Skeletal muscle tissue (tissue), 4 donors: ENCODE results near the gene FKRP. TPM values are rescaled to one million over a fixed set of nuclear protein-coding genes. Genes with fewer than 3 reads are reported as not detected.
A peak's percentile ranks its signal among the peaks of the same experiment; 100 is the strongest.
"Not testable (repeated sequence)": the region's sequence is repeated elsewhere in the genome, so short reads cannot be mapped to it uniquely, and the experiment has no call there.

Source experiments
- H3K27ac ChIP-seq: one replicate; pipeline ENCODE4 v1.7.0; 2013; ENCODE audit warnings: mild to moderate bottlenecking, low read depth, low read length, inconsistent platforms
- H3K27me3 ChIP-seq, 3 donors: one replicate each; pipeline ENCODE4 v1.7.0; 2013; ENCODE audit warnings: low read length in 3 of 3; ENCODE audit not compliant: control insufficient read depth in 3 of 3, insufficient read depth in 3 of 3
- H3K36me3 ChIP-seq, 3 donors: one replicate each; pipeline ENCODE4 v1.7.0; 2013; ENCODE audit warnings: low read length in 3 of 3; ENCODE audit not compliant: control insufficient read depth in 3 of 3, insufficient read depth in 3 of 3
- H3K4me1 ChIP-seq, 3 donors: one replicate each; pipeline ENCODE4 v1.7.0; 2013; ENCODE audit warnings: low read length in 3 of 3, mild to moderate bottlenecking in 3 of 3; ENCODE audit not compliant: control insufficient read depth in 3 of 3, insufficient read depth in 3 of 3
- H3K4me3 ChIP-seq, 3 donors: one replicate each; pipeline ENCODE4 v1.7.0; 2013; ENCODE audit warnings: low read length in 3 of 3
- H3K9ac ChIP-seq, 3 donors: one replicate each; pipeline ENCODE4 v1.7.0; 2013; ENCODE audit warnings: low read length in 3 of 3, mild to moderate bottlenecking in 3 of 3, moderate library complexity in 2 of 3, low read depth in 1 of 3
- H3K9me3 ChIP-seq, 3 donors: one replicate each; pipeline ENCODE4 v1.7.0; 2013; ENCODE audit warnings: low read length in 3 of 3; ENCODE audit not compliant: control insufficient read depth in 3 of 3
- total RNA-seq: library from RNA; depleted of rRNA; stranded (reverse); fragments of >200 nt; gene quantifications from one replicate; pipeline ENCODE4 v1.2.3, GENCODE V29; 2014
- donor health status: Osteomylitis.

The FKRP gene
- total RNA-seq, 1 donor from 2014 or later: 5.7 TPM

- Histone ChIP-seq H3K9me3 (no peaks in the 10 kb centered on the region), H3K36me3 (no peaks in the 10 kb centered on the region), H3K27ac (peak within 1 kb of the TSS; percentile 83), H3K4me1 (peaks cover 29 to 38% (median 37%) of the 10 kb centered on the region in 3 donors), H3K27me3 (peaks cover 0 to 37% (median 15%) of the 10 kb centered on the region in 3 donors), H3K9ac (peak within 1 kb of the TSS; percentile 65 to 71 (median 69)), H3K4me3 (peak within 1 kb of the TSS; percentile 66 to 80 (median 72))
These were observed 42.6 kb downstream of the FKRP start, which contains the start of gene SLC1A5 for GRCh38 chr19:46788262-46788967. Gene SLC1A5, minus strand, starts transcription at chr19:46788594. Its CDS starts 629 bp downstream, at chr19:46787965.

- Histone ChIP-seq H3K36me3 (no peaks in the 10 kb centered on the region), H3K9ac (no peak overlapping the region), H3K4me1 (peaks cover 28 to 37% (median 35%) of the 10 kb centered on the region in 3 donors), H3K4me3 (no peak overlapping the region), H3K27ac (no peak overlapping the region), H3K9me3 (no peaks in the 10 kb centered on the region), H3K27me3 (peaks cover 0 to 37% (median 15%) of the 10 kb centered on the region in 3 donors)
These were observed 43.1 kb downstream of the FKRP start for GRCh38 chr19:46788968-46789338.

GRCh38 chr19:46789371-46789770 is 43.5 kb downstream of the FKRP start:
- Histone ChIP-seq H3K27ac (no peak overlapping the region), H3K4me3 (no peak overlapping the region), H3K36me3 (no peaks in the 10 kb centered on the region), H3K4me1 (peaks cover 24 to 33% (median 31%) of the 10 kb centered on the region in 3 donors), H3K27me3 (peaks cover 0 to 37% (median 13%) of the 10 kb centered on the region in 3 donors), H3K9me3 (no peaks in the 10 kb centered on the region), H3K9ac (no peak overlapping the region)

GRCh38 chr19:46791944-46792343 is 46.1 kb downstream of the FKRP start:
- Histone ChIP-seq H3K9me3 (no peaks in the 10 kb centered on the region), H3K36me3 (no peaks in the 10 kb centered on the region), H3K4me3 (no peak overlapping the region), H3K9ac (no peak overlapping the region), H3K4me1 (peaks cover 5 to 10% (median 9%) of the 10 kb centered on the region in 3 donors), H3K27ac (no peak overlapping the region), H3K27me3 (peaks cover 5 to 24% (median 5%) of the 10 kb centered on the region in 3 donors)

- Histone ChIP-seq H3K4me1 (no peaks in the 10 kb centered on the region), H3K36me3 (no peaks in the 10 kb centered on the region), H3K9ac (no peak overlapping the region), H3K9me3 (no peaks in the 10 kb centered on the region), H3K27me3 (peaks cover 3 to 5% (median 5%) of the 10 kb centered on the region in 3 donors), H3K4me3 (no peak overlapping the region), H3K27ac (no peak overlapping the region)
These were observed 52.0 kb downstream of the FKRP start for GRCh38 chr19:46797881-46798280.

- Histone ChIP-seq H3K9ac (no peak overlapping the region), H3K4me3 (no peak overlapping the region), H3K36me3 (no peaks in the 10 kb centered on the region), H3K27ac (no peak overlapping the region), H3K9me3 (no peaks in the 10 kb centered on the region), H3K4me1 (no peaks in the 10 kb centered on the region), H3K27me3 (peaks cover 3 to 5% (median 5%) of the 10 kb centered on the region in 3 donors)
These were observed 52.9 kb downstream of the FKRP start for GRCh38 chr19:46798713-46799112.

GRCh38 chr19:46802152-46802551 is 56.3 kb downstream of the FKRP start:
- Histone ChIP-seq H3K36me3 (no peaks in the 10 kb centered on the region), H3K4me1 (no peaks in the 10 kb centered on the region), H3K27ac (no peak overlapping the region), H3K9ac (no peak overlapping the region), H3K4me3 (no peak overlapping the region), H3K9me3 (no peaks in the 10 kb centered on the region), H3K27me3 (no peaks in the 10 kb centered on the region)

GRCh38 chr19:46803555-46803954 is 57.7 kb downstream of the FKRP start:
- H3K4me1 ChIP-seq: no peaks in the 10 kb centered on the region
- H3K4me3 ChIP-seq: no peak overlapping the region
- H3K9me3 ChIP-seq: no peaks in the 10 kb centered on the region
- H3K27ac ChIP-seq: no peak overlapping the region
- no peak overlapping the region for H3K9ac ChIP-seq
- H3K27me3 ChIP-seq: no peaks in the 10 kb centered on the region
- no peaks in the 10 kb centered on the region for H3K36me3 ChIP-seq

GRCh38 chr19:46804432-46804831 is 58.6 kb downstream of the FKRP start:
- not testable (repeated sequence) for H3K9ac ChIP-seq, H3K36me3 ChIP-seq, H3K9me3 ChIP-seq, H3K4me1 ChIP-seq, H3K4me3 ChIP-seq, H3K27ac ChIP-seq, H3K27me3 ChIP-seq

GRCh38 chr19:46806656-46807055 is 60.8 kb downstream of the FKRP start:
- Histone ChIP-seq H3K27me3 (no peaks in the 10 kb centered on the region), H3K4me1 (no peaks in the 10 kb centered on the region), H3K9ac (no peak overlapping the region), H3K36me3 (no peaks in the 10 kb centered on the region), H3K4me3 (no peak overlapping the region), H3K9me3 (no peaks in the 10 kb centered on the region), H3K27ac (no peak overlapping the region)
